Activated effector memory CD4-positive, alpha-beta T cell treated with Interleukin-2 at 50 U/mL for 16 hours (primary cell): ENCODE measurements around the gene DYNLRB1.

ENCODE experiments used
- DNase-seq: peaks from one replicate; pipeline ENCODE4 v3.0.0-alpha.2; 2020

The DYNLRB1 gene

DNA sequence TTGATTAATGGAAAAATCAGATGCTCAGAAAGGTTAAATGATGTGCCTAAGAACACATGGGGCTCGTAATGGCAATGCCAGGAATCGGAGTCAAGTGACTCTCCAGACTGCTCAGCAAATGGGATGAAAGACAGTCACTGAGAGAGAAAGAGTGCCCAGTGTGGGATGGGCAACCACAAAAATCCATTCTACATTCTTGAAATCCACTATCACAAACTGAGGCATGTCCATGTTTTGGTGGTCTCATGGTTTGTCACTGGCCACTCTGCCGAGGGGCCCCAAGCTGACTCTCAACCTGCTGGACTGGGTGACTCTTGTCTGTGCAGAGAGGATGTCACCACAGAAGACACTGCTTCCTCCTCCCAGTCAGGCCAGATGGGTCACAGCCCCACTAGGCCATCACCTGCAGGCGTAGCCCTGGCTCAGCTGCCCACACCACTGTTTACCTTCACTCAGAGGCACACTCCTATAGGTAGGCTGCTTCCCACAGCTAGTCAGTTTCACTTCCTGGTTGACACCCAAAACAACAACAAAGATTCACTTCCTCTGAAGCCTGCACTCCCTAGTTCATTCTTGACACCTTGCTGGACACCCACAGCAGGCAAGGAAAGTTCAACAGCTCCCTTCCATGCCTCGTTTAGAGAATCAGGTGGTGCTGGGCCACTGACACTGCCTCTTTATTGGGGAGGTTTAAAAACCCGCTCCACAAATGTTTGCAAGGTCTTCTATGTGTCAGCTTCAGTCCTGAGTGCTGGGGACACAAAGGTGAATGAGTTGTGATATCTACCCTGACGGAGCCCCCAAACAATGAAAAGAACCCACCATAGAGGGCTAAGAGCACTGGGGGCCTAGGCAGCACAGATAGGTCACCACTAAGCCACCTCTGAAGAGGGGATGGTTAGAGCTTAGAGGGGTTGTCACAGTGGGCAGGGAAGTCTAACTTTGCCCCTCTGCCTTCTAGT is 64.0 kb downstream of the DYNLRB1 start:
- DNase-seq: no peak

DNA sequence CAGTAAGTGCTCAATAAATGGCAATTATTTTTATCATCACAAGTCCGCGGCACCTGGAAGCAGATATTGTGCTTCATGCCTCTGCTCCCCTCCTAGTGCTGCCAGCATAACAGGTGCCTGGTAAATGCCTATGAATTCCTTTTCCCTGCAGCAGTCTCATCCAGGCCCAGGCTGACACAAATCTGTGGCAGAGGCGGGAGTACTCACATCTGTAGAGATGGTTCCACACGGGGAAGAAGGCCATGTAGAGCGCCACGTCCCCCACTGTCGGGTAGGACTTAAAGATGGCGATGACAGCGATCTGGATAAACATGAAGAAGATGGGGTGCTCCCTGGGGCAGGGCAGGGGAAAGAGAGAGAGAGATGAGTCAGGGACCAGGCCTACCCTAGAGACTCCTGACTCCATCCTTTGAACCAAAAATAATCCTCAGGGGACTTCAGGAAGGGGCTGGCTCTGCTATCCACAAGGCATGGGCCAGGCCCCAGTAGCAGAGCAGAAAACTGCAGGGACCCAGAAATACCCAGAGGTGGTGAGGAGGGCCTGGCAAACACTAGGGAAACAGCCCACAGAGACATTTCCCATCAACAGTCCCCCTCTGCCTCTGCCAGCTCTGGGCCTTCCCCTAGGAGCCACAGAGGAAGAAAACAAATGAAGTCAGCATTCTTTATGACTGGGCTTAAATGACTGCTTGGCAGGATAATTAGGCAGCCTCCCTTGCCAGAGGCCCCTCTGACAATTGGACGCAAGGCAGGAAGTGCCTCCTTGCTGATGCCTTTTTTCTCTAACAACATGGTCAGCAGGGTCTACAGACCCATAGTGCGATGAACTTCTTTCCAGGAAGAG is 65.3 kb downstream of the DYNLRB1 start:
- DNase-seq: no peak

DNA sequence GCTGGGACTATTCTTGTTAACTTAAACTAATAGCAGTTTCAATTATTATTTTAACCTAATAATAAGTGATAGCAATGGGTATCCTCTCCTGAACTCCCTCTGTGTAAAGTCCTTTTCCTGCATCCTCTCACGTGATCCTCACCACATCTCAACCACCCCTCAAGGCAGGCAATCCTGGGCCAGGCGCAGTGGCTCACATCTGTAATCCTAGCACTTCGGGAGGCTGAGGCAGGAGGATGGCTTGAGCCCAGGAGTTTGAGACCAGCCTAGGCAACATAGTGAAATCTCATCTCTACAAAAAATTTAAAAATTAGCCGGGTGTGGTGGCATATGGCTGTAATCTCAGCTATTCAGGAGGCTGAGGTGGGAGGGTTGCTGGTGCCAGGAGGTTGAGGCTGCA is 66.0 kb downstream of the DYNLRB1 start:
- no peak for DNase-seq

DNA sequence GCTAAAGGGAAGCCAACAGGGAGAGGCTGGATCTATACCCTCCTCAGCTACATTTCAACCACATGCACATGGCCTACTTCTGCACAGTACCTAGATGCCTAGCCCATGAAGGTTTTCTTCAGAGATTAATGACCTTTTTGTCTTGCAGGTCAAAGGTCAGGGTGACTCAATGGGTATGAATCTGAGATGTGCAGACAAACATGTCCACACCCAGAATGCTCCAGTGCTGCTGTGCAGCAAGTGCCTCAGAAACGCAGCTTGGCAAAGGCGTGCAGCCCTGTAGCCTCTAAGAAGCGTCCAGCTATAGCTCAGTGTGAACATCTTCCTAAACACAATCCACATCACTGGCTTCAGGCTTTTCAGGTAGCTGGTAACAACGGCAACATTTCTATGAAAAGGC is 66.7 kb downstream of the DYNLRB1 start:
- no peak for DNase-seq

DNA sequence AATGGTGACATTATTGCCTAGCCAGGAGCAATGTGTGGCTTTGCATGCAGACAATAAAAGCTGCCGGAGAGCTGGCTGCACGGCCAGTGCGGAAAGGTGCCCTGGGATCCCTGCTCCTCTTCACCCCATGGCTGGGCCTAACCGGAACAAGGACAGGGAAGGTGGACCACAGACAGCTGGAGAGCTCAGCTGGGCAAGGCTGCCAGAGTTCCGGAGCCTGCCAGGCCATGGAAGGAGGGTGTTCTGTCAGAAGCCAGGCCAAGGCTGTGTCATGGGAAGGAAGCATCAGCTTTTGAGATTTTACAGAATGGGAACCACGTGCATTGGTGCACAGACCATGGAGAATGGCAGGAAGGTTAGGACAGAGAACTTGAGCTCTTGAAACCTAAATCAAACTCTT is 67.3 kb downstream of the DYNLRB1 start:
- no peak for DNase-seq

DNA sequence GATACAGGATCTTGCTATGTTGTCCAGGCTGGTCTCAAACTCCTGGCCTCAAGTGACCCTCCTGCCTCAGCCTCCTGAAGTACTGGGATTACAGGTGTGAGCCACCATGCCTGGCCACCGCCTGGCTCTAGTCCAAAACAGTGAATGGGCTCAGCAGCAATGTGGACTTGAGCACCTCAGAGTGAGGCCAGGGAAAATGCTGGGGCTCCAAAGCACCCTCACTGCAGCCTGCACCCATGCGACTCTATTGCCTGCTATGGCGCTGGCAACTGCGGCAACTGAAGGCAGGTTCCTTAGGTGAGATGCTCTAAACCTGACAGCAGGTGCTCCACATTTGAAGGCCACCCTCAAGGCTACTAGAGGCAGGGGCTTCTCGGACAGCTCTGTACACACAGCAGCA is 68.8 kb downstream of the DYNLRB1 start:
- DNase-seq: no peak

DNA sequence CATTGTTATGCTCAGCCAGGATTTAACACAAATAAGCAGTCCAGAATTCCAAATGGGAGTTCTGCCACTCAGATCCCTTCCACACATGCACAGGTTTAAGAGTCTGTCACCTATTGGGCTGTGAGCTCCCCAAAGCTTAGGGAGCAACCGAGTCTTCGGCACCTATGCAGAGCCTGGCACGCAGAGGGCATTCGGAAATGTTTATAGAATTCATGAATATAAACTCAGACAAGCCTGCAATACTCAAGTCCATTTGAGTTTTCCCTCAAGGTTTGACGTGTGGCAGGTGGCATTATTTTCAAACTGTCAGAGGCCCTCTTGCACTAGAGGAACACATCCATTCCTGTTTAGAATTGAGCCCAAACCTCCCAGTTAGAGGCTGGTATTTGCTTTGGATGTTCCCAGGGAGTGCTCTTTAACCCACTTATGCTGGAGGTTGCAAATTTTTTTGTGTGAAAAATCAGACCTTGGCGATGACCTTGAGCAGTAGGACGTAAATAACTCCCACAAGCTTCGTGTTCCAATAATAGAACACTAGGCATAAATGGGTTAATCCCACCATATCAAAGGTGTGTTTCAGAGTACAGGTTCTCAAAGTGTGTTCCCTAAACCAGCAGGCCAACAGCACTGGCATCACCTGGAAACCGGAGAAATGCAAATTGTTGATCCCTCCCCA is 70.4 kb downstream of the DYNLRB1 start:
- no peak for DNase-seq
